HL-60/S4 treated with retinoic acid at 250 ng/mL for 4 days and 3 days (cell line): Measurements from ENCODE around the gene RDH13.
"Not testable (repeated sequence)": the region's sequence is repeated elsewhere in the genome, so short reads cannot be mapped to it uniquely, and the experiment has no call there.

ENCODE experiments used
- in situ Hi-C: fragments of 300-500 bp; cut with MboI; formaldehyde crosslinking; loops from 2 replicates; pipeline ENCODE4 v1.7.0; 2022; ENCODE audit warnings: low sequenced_read_pairs

The RDH13 gene

GRCh38 chr19:55048446-55048845 lies 14.5 kb downstream of the RDH13 start:
- in situ Hi-C loops = no loop called here

- in situ Hi-C loops = no loop called here
Observed at GRCh38 chr19:55047951-55048350, 15.0 kb downstream of the RDH13 start.

DNA sequence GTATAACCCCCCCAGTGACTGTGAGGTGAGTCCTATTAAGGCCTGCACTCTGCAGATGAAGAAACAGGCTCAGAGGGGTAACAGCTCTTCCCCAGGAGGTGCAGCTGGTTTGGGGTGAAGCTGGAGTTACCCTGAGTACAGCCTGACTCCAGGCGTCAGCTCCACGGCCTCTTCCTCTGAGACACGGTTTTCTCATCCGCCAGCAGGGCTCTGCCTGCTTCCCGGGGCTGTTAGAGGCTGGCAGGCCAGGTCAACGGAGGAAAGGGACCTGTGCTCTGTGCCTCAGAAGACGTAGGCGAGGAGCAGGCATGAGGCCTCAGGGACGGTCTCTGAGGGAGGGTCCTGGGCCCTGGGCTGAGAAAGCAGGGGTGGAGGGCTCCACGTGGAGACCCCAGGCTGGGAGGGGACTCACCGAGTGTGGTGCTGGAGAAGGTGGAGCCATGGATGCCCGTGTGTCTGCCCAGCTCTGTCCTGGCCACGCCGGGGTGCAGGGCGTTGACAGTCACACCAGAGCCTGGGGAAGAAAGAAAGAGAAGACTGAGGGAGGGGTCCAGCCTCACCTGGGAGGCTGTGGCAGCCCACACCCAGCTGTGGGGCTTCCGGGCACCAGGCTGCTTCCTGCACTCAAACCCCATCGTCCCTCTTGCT lies 15.8 kb downstream of the RDH13 start:
- in situ Hi-C loops = no loop called here

GRCh38 chr19:55044771-55045716 lies 17.9 kb downstream of the RDH13 start:
- in situ Hi-C loops = no loop called here

- in situ Hi-C loops = no loop called here
Observed at GRCh38 chr19:55044286-55044685, 18.7 kb downstream of the RDH13 start.

GRCh38 chr19:55042688-55043087 lies 20.3 kb downstream of the RDH13 start:
- in situ Hi-C loops = no loop called here

GRCh38 chr19:55042344-55042678 lies 20.6 kb downstream of the RDH13 start:
- in situ Hi-C loops = no loop called here

DNA sequence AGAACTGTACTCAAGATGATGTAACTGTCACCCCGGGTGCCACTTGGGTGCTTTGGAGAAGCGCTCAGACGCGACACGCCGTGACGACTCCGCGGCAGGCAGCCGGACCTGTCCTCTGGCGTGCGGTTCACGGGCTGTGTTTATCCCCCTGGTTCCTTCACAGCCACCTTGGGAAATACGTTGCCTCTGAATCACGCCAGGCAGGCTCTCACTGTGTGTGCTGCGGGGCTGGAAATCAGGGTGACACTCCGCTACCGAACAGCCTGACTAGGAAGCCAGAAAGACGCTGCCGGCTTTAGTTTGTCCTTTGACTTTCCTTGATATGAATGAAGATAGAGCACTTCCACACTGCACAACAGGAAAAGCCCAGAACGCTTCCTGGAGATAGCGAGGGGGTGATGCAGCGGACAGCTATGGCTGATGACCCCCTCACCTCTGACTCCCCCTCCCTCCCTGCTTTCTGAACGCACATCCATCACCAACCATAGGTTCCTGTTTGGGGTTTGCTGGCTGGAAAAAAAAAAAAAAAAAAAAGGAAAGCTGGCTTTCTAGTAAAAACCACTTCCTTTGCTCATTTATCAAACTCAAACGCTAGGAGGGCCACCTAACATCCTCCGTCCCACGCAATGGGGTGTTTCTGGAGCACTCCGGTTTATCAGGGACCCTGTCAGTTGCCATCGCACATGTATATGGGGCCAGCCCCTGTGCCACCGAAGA lies 21.2 kb downstream of the RDH13 start:
- in situ Hi-C loops = no loop called here

- in situ Hi-C loops = no loop called here
Observed at GRCh38 chr19:55041244-55041626, 21.7 kb downstream of the RDH13 start.

DNA sequence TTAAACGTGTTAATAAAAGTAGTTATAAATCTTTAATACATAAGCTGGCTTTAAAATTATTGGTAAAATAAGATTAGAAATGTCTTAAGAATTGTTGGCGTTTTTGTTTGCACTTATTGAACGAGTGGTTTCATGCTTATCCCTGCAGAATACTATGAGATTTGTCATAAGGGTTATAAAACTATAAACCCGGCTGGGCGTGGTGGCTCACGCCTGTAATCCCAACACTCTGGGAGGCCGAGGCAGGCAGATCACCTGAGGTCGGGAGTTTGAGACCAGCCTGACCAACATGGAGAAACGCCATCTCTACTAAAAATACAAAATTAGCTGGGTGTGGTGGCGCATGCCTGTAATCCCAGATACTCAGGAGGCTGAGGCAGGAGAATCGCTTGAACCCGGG lies 22.3 kb downstream of the RDH13 start:
- in situ Hi-C loops = not testable (repeated sequence)

- in situ Hi-C loops = not testable (repeated sequence)
Observed at GRCh38 chr19:55037603-55038002, 25.3 kb downstream of the RDH13 start.

- in situ Hi-C loops = no loop called here
Observed at GRCh38 chr19:55036058-55036457, 26.9 kb downstream of the RDH13 start.

DNA sequence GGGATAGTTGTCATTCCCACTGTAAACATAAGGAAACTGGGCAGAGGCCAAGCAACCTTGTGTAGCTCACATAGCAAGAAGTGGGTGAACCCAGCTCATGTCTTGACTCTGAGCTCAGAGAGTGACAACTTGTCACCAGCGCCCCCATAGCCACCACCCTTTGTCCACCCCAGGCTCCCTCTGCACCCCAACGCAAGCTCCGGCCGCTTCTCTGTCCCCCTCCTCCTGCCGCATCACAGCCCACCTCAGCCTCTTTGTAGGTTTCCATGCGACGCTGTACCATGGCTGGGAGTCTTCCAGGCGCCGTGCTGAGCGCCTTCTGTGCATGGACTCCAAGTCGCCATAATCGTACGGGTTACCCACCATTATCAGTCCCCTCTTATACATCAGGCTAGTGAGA lies 28.2 kb downstream of the RDH13 start:
- in situ Hi-C loops = no loop called here

DNA sequence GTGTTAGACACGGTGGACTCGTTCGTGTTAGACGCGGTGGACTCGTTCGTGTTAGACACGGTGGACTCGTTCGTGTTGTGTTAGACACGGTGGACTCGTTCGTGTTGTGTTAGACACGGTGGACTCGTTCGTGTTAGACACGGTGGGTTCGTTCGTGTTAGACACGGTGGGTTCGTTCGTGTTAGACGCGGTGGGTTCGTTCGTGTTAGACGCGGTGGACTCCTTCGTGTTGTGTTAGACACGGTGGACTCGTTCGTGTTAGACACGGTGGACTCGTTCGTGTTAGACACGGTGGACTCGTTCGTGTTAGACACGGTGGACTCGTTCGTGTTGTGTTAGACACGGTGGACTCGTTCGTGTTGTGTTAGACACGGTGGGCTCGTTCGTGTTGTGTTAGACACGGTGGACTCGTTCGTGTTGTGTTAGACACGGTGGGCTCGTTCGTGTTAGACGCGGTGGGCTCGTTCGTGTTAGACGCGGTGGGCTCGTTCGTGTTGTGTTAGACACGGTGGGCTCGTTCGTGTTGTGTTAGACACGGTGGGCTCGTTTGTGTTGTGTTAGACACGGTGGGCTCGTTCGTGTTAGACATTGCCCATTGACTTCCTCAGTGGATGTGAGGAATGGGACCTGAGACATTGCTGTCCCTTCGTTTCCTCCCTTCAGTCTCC lies 29.8 kb downstream of the RDH13 start:
- in situ Hi-C loops = not testable (repeated sequence)

DNA sequence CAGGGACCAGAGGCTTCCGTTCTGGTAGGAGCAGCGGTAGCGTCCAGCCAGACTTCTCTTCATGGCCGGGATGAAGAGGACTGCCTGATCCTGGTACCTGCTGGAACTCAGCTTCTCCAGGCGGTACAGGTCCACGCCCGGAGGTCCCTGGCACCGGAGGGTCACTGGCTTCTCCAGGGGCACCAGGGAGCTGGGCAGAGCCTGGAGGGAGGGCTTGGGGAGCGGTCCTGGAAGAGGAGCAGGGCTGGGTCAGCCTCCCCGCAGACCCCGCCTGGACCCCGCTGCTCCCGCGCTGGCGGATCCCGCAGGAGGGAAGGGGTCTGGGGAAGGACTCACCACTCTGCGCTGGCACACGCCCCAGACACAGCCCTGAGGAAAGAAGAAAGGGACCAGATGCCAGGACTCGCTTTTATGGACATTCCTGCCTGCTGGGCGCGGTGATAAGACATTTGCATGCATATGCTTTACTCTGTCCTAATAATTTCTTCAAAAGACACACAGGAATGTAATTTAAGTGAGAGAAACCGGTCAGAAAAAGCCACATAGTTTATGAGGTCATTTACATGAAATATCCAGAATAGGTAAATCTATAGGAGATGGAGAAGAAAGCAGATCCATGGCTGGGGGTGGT lies 30.7 kb downstream of the RDH13 start:
- in situ Hi-C loops = no loop called here

- in situ Hi-C loops = no loop called here
Observed at GRCh38 chr19:55031178-55031577, 31.8 kb downstream of the RDH13 start.

DNA sequence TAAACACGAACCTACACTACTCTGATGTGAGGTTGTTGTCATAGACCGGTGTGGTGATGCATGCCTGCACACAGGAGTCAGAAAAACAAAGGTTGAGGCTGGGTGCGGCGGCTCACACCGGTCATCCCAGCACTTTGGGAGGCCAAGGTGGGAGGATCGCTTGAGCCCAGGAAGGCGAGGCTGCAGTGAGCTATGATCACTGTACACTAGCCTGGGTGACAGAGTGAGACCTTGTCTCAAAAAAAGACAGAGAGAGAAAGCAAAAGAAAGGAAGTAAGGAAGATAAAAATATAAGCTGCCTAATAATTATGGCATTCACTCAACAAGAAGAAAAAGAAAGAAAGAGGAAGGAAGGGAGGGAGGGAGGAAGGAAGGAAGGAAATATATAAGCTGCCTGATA lies 34.2 kb downstream of the RDH13 start:
- in situ Hi-C loops = no loop called here

DNA sequence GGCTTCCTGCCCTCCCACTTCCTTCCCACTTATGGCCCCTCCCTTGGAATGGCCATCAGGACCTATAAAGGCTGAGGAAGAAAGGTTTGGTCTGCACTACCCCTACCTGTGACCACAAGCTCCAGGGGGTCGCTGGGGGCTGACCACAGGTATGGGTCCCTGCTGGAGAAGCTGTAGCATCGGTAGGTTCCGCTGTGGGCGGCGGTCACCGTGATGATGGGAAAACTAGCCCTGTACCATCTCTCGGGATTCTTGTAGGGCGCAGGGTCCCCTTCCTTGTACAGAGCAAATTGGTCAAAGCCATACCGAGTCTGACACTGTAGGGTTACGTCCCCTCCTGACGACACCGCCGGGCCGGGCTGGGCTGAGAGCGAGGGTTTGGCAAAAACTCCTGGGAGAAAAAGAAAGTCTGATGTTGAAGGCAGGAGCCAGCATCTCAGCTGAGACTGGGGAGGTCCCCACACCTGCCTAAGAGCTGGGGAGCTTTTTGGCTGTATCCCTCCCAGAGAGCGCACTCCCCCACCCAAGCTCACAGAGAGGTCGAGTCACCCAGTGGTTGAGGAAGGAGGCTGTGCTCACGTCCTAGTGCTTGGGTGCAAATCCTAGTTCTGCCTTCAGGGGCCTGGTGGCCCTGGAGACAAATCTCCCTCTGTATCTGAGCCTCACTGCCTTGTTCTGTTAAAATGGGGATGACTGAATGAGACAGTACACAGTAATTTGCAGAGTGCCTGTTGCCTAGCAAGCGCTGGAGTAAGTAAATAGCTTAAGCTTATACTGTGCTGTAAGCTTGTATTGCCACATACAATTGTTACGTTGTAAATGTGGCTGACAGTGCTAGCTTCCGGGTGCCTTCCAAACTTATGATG lies 35.2 kb downstream of the RDH13 start:
- in situ Hi-C loops = no loop called here

DNA sequence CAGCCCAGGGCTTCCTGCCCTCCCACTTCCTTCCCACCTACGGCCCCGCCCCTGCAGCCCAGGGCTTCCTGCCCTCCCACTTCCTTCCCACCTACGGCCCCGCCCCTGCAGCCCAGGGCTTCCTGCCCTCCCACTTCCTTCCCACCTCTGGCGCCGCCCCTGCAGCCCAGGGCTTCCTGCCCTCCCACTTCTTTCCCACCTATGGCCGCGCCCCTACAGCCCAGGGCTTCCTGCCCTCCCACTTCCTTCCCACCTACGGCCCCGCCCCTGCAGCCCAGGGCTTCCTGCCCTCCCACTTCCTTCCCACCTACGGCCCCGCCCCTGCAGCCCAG lies 35.8 kb downstream of the RDH13 start:
- in situ Hi-C loops = not testable (repeated sequence)

DNA sequence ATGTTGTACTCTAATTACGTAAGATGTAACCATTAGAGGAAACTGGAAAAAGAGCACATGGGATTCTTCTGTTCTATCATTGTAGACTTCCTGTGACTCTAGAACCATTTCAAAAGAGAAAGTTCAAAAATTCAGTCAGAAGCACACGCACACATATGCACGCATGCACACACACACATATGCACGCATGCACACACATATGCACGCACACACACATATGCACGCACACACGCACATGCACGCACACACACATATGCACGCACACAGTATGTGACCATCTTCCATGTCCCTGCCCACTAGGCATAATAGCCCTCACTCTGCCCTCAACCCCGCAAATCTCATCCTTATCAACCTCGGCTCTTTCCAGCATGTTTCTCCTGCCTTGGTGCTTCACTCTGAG lies 38.8 kb downstream of the RDH13 start:
- in situ Hi-C loops = no loop called here
